BJ (cell line): ENCODE measurements around the gene MDK. TPM values are rescaled to one million over a fixed set of nuclear protein-coding genes. Genes with fewer than 3 reads are reported as not detected.

Experiments
- CTCF ChIA-PET: fragments of 350-600 bp; formaldehyde crosslinking; extraction: SDS; loops from one replicate; lab custom pipeline; 2021; ENCODE audit warnings: antibody characterized with exemption, inconsistent platforms; lab: Yijun Ruan, JAX
- POLR2A ChIA-PET: fragments of 300-600 bp; sonication (Branson Sonifier 250); formaldehyde crosslinking; extraction: SDS; loops from one replicate; lab custom pipeline; 2021; ENCODE audit warnings: antibody characterized with exemption; lab: Charles Lee
- DNase-seq: peaks from one replicate; pipeline ENCODE4 v3.0.0-alpha.2; 2011; ENCODE audit warnings: low read depth
- H3K27me3 ChIP-seq: 2 replicates; pipeline ENCODE4 v1.6.0; 2011; ENCODE audit warnings: low read length; ENCODE audit not compliant: control insufficient read depth, insufficient read depth
- H3K36me3 ChIP-seq: 2 replicates; pipeline ENCODE4 v1.5.1; 2011; ENCODE audit warnings: low read length; ENCODE audit not compliant: control insufficient read depth, insufficient read depth
- H3K4me3 ChIP-seq: 2 replicates; pipeline ENCODE4 v1.5.1; 2011; ENCODE audit warnings: low read depth, mild to moderate bottlenecking, control low read depth, low read length
- CTCF ChIP-seq: IDR thresholded peaks from 2 replicates; pipeline ENCODE4 v1.5.1; 2011; ENCODE audit warnings: low read depth, mild to moderate bottlenecking, control low read depth, inconsistent platforms, low read length, moderate library complexity; ENCODE audit not compliant: insufficient read depth
- polyA plus RNA-seq: library from polyadenylated mRNA; depleted of rRNA; stranded (reverse); fragments of >200 nt; gene quantifications from 2 replicates; pipeline ENCODE4 v1.2.3, GENCODE V29; 2011

MDK gene
- polyA plus RNA-seq, 1 experiment: 91.9 TPM

- Histone ChIP-seq H3K27me3 (peaks cover 20% of the 10 kb centered on the region), H3K36me3 (no peaks in the 10 kb centered on the region), H3K4me3 (no peak overlapping the region)
- DNase-seq: no peak
- CTCF ChIA-PET: interaction anchor here (0.7 to 7.2 kb wide), 5 partner anchors 67 to 154 kb away, joined by 3 to 81 read pairs (median 20); no protein-coding TSS in a partner anchor
- TF ChIP-seq CTCF: no peak
- POLR2A ChIA-PET: no interaction called here
Observed at GRCh38 chr11:46387456-46387855, 6.0 kb downstream of the MDK start.

GRCh38 chr11:46387919-46388618 lies 6.6 kb downstream of the MDK start:
- TF ChIP-seq CTCF: no peak
- POLR2A ChIA-PET: no interaction called here
- DNase-seq: no peak

GRCh38 chr11:46388619-46389449 lies 7.4 kb downstream of the MDK start:
- no peak for DNase-seq
- no peak overlapping the region for H3K4me3 ChIP-seq

More at GRCh38 chr11:46387919-46388618, 6.6 kb downstream of the MDK start:
- Histone ChIP-seq H3K36me3 (no peaks in the 10 kb centered on the region), H3K27me3 (peaks cover 20% of the 10 kb centered on the region), H3K4me3 (no peak overlapping the region)
- CTCF ChIA-PET: interaction anchor here (0.9 to 7.2 kb wide), 20 partner anchors 8 to 421 kb away, joined by 3 to 81 read pairs (median 4); partner anchors contain the start of gene ATG13

GRCh38 chr11:46389450-46390330 lies 8.2 kb downstream of the MDK start:
- no peaks in the 10 kb centered on the region for H3K36me3 ChIP-seq
- no peak for DNase-seq
- peak overlapping the region; percentile 51 for H3K4me3 ChIP-seq
- POLR2A ChIA-PET: no interaction called here
- peaks cover 20% of the 10 kb centered on the region for H3K27me3 ChIP-seq
- peak; percentile 93 for TF ChIP-seq CTCF
- CTCF ChIA-PET: interaction anchor here (0.6 to 7.2 kb wide), 33 partner anchors 9 to 229 kb away, joined by 3 to 81 read pairs (median 4); partner anchors contain the start of gene ATG13

More at GRCh38 chr11:46388619-46389449, 7.4 kb downstream of the MDK start:
- ChIA-PET CTCF (interaction anchor here (0.7 to 7.2 kb wide), 30 partner anchors 9 to 420 kb away, joined by 3 to 81 read pairs (median 4); partner anchors contain the start of gene ATG13), POLR2A (no interaction called here)
- Histone ChIP-seq H3K36me3 (no peaks in the 10 kb centered on the region), H3K27me3 (peaks cover 20% of the 10 kb centered on the region)
- no peak for TF ChIP-seq CTCF
